ENCODE measurements around the gene CDH5.

CDH5 gene

DNA sequence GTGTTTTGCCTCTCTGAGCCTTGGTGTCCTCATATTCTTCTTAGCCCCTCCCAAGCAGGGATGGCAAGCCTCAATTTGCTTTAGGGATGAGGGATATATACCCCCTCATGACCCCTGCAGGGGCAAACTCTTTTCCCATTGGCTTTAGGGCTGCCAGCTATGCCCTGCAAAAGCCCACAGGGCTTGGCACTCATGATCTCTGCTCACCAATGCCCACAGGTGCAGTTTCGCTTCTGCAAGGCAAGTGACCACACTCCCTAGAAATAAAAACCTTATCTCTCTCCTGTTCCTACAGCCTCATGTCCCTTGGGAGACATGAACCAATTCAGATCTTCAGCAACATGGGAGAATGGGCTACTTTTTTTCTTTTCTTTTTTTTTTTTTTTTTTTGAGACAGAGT, 69.4 kb downstream of the CDH5 start:
- DNase-seq (ENCODE audit: low read depth): peak; percentile 54
- H3K4me3 ChIP-seq (ENCODE audit: low read depth, low read length): no peak overlapping the region
- no peak for TF ChIP-seq POLR2A (IDR thresholded peaks at IDR 0.05; ENCODE audit: extremely low read depth, insufficient read length)
- no peak for TF ChIP-seq MAX (IDR thresholded peaks at IDR 0.05; ENCODE audit: low read depth, low read length)

- no peak for DNase-seq (ENCODE audit: low read depth)
- TF ChIP-seq MYC (IDR thresholded peaks at IDR 0.05; ENCODE audit: low read depth, low read length) (no peak), POLR2A (IDR thresholded peaks at IDR 0.05; ENCODE audit: extremely low read depth, insufficient read length) (no peak), MAX (IDR thresholded peaks at IDR 0.05; ENCODE audit: low read depth, low read length) (no peak)
- TF ChIP-seq, protein P1, sequence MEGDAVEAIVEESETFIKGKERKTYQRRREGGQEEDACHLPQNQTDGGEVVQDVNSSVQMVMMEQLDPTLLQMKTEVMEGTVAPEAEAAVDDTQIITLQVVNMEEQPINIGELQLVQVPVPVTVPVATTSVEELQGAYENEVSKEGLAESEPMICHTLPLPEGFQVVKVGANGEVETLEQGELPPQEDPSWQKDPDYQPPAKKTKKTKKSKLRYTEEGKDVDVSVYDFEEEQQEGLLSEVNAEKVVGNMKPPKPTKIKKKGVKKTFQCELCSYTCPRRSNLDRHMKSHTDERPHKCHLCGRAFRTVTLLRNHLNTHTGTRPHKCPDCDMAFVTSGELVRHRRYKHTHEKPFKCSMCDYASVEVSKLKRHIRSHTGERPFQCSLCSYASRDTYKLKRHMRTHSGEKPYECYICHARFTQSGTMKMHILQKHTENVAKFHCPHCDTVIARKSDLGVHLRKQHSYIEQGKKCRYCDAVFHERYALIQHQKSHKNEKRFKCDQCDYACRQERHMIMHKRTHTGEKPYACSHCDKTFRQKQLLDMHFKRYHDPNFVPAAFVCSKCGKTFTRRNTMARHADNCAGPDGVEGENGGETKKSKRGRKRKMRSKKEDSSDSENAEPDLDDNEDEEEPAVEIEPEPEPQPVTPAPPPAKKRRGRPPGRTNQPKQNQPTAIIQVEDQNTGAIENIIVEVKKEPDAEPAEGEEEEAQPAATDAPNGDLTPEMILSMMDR (IDR thresholded peaks at IDR 0.05; ENCODE audit: low read depth, low read length): no peak
- no peak overlapping the region for H3K4me3 ChIP-seq (ENCODE audit: low read depth, low read length)
Observed at GRCh38 chr16:66437391-66437945, 71.0 kb downstream of the CDH5 start.

DNA sequence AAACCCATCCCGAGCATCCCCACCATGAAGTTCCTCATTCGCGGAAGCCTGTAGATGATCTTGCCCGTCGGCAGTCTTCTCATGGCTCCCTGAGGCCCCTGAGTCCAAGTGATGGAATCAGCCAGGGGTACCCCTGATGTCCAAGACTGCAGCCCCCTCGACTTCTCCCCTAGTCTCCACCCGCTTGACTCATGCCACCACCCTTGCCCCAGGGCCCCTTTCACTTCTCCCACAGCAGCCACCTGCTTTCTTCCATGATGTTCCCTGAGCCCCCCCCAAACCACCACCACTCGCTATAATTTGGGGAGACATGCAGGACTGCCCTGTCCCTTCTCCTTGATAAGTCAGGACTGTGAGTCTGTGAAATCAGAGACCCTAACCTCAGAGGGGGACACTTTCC, 72.0 kb downstream of the CDH5 start:
- TF ChIP-seq POLR2A (IDR thresholded peaks at IDR 0.05; ENCODE audit: extremely low read depth, insufficient read length): no peak
- no peak for TF ChIP-seq MAX (IDR thresholded peaks at IDR 0.05; ENCODE audit: low read depth, low read length)
- TF ChIP-seq, protein P1 (IDR thresholded peaks at IDR 0.05; ENCODE audit: low read depth, low read length): no peak
- no peak for TF ChIP-seq MYC (IDR thresholded peaks at IDR 0.05; ENCODE audit: low read depth, low read length)
- H3K4me3 ChIP-seq (ENCODE audit: low read depth, low read length): no peak overlapping the region
- no peak for DNase-seq (ENCODE audit: low read depth)

GRCh38 chr16:66439051-66439730, 72.7 kb downstream of the CDH5 start:
- no peak for DNase-seq (ENCODE audit: low read depth)

GRCh38 chr16:66440271-66440802, 73.8 kb downstream of the CDH5 start:
- TF ChIP-seq POLR2A (IDR thresholded peaks at IDR 0.05; ENCODE audit: extremely low read depth, insufficient read length): no peak
- TF ChIP-seq MAX (IDR thresholded peaks at IDR 0.05; ENCODE audit: low read depth, low read length): no peak
- no peak for TF ChIP-seq MYC (IDR thresholded peaks at IDR 0.05; ENCODE audit: low read depth, low read length)
- TF ChIP-seq, protein P1 (IDR thresholded peaks at IDR 0.05; ENCODE audit: low read depth, low read length): no peak
- H3K4me3 ChIP-seq (ENCODE audit: low read depth, low read length): no peak overlapping the region
- no peak for DNase-seq (ENCODE audit: low read depth)

More at GRCh38 chr16:66439051-66439730, 72.7 kb downstream of the CDH5 start:
- TF ChIP-seq, protein P1 (IDR thresholded peaks at IDR 0.05; ENCODE audit: low read depth, low read length): no peak
- TF ChIP-seq POLR2A (IDR thresholded peaks at IDR 0.05; ENCODE audit: extremely low read depth, insufficient read length) (no peak), MAX (IDR thresholded peaks at IDR 0.05; ENCODE audit: low read depth, low read length) (no peak), MYC (IDR thresholded peaks at IDR 0.05; ENCODE audit: low read depth, low read length) (no peak)
- H3K4me3 ChIP-seq (ENCODE audit: low read depth, low read length): no peak overlapping the region

DNA sequence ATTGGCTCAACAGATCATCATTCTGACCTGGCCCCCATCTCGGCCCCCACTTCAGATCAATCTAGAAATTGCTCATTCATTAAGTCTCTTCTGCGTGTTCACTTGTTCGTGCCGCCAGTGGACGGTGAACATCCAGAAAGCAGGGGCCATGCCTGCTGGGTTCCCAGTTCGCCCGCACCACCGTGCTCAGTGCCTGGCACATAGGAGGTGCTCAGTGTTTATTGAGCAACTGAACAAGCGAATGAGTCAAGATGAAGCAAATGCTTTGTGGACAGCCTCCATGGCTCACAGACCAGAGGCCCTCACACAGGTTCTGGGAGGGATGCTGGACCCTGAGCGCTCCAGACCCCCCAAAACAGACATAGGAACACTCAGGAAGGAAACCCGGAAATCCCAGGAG, 74.5 kb downstream of the CDH5 start:
- TF ChIP-seq MAX (IDR thresholded peaks at IDR 0.05; ENCODE audit: low read depth, low read length) (no peak), MYC (IDR thresholded peaks at IDR 0.05; ENCODE audit: low read depth, low read length) (no peak), POLR2A (IDR thresholded peaks at IDR 0.05; ENCODE audit: extremely low read depth, insufficient read length) (no peak)
- TF ChIP-seq, protein P1 (IDR thresholded peaks at IDR 0.05; ENCODE audit: low read depth, low read length): no peak

More for the DNA sequence above, 74.5 kb downstream of the CDH5 start:
- no peak overlapping the region for H3K4me3 ChIP-seq (ENCODE audit: low read depth, low read length)
- DNase-seq (ENCODE audit: low read depth): no peak
